Panc1 (cell line): ENCODE data around the gene MVD.

Source experiments
- TCF7L2 ChIP-seq: IDR thresholded peaks from 2 replicates; pipeline ENCODE4 v1.6.1; 2011; ENCODE audit warnings: mild to moderate bottlenecking, low read depth, low read length, inconsistent platforms
- TF ChIP-seq, protein P1 (sequence below): fragments of 450-650 bp; IDR thresholded peaks from 2 replicates; pipeline ENCODE4 v1.5.1; 2017; ENCODE audit warnings: mild to moderate bottlenecking
- TF ChIP-seq, protein P2 (sequence below), 2 experiments: IDR thresholded peaks; 2 replicates each; pipeline ENCODE4 v1.6.1; 2011 to 2012; ENCODE audit warnings: low read depth in 2 of 2, control low read depth in 1 of 2, low read length in 1 of 2, mild to moderate bottlenecking in 1 of 2, moderate library complexity in 1 of 2; ENCODE audit not compliant: insufficient read depth in 1 of 2

DNA sequence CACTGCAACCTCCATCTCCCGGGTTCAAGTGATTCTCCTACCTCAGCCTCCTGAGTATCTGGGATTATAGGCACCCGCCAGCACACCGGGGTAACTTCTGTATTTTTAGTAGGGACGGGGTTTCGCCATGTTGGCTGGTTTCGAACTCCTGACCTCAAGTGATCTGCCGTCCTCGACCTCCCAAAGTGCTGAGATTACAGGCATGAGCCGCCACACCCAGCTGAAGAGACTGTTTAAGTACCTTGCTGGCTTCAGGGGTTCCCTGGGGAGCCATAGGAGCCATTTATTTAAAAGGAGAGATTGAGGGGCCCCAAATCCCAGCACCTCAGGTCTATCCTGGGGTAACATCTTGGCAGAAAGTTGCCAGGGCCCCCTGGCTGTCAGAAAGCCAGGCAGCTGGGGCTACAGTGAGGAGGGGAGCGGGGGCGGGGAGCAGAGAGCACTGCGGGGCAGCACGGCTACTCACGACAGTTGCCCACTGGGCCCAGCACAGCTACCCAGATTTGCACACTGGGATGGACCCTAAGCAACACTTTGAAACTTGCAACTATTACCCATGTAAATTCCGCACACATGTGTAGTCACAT lies 21.8 kb upstream of the MVD start:
- TF ChIP-seq, protein P1, sequence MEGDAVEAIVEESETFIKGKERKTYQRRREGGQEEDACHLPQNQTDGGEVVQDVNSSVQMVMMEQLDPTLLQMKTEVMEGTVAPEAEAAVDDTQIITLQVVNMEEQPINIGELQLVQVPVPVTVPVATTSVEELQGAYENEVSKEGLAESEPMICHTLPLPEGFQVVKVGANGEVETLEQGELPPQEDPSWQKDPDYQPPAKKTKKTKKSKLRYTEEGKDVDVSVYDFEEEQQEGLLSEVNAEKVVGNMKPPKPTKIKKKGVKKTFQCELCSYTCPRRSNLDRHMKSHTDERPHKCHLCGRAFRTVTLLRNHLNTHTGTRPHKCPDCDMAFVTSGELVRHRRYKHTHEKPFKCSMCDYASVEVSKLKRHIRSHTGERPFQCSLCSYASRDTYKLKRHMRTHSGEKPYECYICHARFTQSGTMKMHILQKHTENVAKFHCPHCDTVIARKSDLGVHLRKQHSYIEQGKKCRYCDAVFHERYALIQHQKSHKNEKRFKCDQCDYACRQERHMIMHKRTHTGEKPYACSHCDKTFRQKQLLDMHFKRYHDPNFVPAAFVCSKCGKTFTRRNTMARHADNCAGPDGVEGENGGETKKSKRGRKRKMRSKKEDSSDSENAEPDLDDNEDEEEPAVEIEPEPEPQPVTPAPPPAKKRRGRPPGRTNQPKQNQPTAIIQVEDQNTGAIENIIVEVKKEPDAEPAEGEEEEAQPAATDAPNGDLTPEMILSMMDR: no peak
- no peak for TF ChIP-seq TCF7L2
- TF ChIP-seq, protein P2, sequence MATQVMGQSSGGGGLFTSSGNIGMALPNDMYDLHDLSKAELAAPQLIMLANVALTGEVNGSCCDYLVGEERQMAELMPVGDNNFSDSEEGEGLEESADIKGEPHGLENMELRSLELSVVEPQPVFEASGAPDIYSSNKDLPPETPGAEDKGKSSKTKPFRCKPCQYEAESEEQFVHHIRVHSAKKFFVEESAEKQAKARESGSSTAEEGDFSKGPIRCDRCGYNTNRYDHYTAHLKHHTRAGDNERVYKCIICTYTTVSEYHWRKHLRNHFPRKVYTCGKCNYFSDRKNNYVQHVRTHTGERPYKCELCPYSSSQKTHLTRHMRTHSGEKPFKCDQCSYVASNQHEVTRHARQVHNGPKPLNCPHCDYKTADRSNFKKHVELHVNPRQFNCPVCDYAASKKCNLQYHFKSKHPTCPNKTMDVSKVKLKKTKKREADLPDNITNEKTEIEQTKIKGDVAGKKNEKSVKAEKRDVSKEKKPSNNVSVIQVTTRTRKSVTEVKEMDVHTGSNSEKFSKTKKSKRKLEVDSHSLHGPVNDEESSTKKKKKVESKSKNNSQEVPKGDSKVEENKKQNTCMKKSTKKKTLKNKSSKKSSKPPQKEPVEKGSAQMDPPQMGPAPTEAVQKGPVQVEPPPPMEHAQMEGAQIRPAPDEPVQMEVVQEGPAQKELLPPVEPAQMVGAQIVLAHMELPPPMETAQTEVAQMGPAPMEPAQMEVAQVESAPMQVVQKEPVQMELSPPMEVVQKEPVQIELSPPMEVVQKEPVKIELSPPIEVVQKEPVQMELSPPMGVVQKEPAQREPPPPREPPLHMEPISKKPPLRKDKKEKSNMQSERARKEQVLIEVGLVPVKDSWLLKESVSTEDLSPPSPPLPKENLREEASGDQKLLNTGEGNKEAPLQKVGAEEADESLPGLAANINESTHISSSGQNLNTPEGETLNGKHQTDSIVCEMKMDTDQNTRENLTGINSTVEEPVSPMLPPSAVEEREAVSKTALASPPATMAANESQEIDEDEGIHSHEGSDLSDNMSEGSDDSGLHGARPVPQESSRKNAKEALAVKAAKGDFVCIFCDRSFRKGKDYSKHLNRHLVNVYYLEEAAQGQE (IDR thresholded peaks at IDR 0.05; ENCODE audit: insufficient read depth in 1 of 2, low read depth in 2 of 2, low read length in 1 of 2): no peak
